HG03064 (cell line): Measurements from ENCODE around the gene UQCR11.

ENCODE experiments used
- ATAC-seq: cut with Tn5 transposase; IDR thresholded peaks from one replicate; pipeline ENCODE4 v1.9.1; 2021; ENCODE audit warnings: low read depth; ENCODE audit not compliant: unreplicated experiment

Gene UQCR11

DNA sequence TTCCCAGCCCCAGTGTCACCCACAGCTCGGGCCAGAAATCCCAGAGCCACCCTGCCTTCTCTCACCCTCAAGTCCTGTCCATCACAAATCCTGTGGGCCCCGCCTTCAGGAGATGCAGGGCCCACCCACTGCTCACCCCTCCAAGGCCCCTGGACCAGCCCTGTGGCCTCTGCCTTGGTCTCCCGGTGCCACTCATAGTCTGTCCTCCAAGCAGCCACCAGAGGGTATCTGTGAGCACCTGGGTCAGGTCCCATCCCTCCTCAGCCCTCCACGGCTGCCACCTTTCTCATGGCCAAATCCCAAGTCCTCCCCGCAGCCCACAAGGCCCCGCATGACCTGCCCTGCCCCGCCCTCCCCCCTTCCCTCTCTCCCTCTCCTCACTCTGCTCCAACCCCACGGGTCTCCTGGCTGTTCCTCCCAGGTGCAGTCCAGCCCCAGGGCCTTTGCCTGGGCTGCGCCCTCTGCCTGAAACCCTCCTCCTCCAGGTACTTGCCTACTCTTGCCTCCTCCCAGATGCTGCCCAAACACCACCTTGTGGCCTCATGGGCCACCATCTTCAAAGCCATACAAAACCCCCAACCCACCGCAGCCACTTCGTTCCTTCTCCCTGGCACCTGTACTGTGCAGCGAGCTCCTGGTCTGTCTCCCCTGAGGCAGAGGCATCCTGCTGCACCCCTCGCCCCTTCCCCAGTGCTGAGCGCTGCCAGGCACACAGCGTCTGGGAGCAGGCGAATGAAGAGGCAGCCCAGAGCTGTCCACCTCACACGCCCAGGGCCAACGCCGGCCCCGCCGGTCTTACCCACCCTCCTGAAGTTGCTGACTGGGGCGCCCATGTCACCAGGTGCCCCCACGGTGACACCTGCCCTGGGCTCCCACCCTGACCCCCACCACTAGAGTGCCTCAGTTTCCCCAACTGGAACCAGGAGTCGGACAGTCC, 13.2 kb upstream of the UQCR11 start:
- no peak for ATAC-seq

DNA sequence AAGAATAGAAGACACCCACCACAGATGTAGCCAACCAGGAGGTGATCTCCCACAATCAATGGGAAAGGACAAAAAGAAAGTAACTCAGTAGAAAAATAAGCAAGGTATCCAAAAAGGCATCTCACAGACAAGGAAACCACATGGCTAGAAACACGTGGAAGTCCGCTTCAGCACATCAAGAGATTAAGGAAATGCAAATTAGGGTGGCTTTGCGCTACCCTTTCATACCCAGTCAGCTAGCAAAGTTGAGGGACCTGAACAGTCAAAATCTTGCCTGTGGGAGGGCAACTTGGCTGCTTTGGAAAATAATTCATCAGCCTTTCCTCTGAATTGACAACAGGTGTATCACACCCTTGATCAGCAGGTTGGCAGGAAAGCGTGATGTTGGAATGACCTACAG, 11.6 kb upstream of the UQCR11 start:
- ATAC-seq, result no peak

DNA sequence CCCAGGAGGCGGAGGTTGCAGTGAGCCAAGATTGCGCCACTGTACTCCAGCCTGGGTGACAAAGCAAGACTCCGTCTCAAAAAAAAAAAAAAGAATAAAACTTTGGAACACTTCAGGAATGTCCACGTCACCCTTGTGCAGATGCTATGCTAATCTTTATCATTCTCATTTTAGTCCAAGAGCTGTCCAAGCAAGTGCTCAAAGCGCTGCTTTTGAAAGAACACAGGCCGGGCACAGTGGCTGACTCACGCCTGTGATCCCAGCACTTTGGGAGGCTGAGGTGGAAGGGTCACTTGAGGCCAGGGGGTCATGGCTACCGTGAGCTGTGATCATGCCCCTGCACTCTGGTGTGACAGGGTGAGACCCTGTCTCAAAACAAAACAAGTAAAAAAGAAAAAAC, 11.1 kb upstream of the UQCR11 start:
- no peak for ATAC-seq

DNA sequence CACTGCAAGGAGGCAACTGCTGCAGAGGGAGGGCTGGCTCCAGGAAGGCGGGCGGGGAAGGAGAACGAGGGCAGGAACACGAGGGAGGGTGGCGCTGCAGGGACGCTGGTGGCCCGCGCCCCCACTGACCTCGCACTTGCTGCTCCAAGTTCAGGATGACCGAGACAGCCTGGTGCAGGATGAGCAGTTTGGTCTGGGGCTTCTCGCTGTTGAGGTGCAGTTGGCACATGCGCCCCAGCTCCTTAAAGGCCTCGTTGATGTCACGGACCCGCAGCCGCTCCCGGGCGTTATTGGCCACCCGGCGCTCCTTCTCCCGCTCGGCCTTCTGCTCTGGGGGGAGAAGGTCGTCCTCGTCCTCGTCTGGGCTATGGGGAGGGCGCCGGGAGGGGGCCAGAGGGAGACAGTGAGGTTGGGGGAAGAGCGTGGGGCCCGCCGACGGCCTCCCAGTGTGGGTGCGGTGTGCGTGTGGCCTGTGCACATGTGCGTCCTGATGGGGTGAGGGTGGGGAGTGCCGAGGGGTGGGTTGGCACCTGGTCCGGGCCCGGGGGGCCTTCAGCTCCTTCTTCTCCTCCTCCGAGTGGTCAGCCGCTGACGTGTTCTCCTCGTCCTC, 10.0 kb upstream of the UQCR11 start:
- ATAC-seq, result no peak

DNA sequence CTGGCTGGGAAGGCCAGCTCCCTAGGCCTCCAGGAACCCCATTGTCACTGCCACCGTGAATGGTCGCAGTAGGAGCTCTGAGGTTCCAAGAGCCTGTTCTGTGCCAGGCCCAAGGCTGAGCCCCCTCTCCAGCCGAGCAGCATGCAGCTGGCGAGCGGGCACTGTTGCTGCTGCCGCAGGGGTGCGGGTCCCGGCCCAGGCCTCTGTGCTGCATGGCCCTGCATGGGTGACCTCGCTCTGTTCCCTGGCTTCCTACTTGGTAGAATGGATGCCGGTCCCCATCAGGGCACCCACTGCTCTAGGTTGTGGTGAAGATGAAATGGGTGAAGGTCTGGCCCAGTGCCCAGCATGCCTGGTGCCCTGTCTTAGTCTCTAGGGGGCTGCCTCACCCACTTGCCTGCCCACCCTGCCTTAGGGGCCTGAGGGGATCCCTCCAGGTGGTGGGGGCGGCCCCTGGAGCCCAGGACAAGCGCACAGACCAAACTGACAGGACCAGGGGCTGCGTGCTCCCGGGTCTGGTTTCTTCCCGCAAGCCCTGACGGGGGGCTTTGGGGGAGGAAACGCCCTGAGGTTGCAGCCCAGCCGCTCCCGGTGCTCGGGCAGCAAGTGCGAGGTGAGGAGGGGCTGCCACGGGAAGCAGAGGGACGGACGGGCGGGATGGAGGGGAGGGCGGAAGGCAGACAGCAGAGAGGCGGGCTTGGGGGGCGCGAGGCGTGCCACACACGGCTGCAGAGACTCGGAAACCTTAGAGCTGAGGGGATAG, 8.7 kb upstream of the UQCR11 start:
- ATAC-seq, result no peak

DNA sequence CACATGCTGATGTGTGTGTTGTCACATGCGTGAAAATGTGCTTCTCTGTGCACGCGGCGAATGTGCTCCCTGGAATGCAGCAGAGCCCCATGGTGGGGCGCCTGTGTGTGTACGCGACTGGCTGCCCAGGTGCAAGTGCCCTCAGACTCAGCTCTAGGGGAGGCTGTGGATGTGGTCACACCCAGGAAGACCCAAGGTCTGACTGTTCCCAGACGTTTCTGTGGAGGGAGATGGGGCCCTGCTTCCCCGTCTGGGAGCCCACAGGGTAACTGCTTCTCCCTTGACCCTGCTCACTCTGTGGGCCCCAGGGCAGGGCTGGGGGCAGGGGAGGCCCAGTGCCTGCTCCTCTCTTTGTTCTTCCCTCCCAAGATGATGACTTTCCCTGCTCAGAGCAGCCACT, 7.9 kb upstream of the UQCR11 start:
- no peak for ATAC-seq

DNA sequence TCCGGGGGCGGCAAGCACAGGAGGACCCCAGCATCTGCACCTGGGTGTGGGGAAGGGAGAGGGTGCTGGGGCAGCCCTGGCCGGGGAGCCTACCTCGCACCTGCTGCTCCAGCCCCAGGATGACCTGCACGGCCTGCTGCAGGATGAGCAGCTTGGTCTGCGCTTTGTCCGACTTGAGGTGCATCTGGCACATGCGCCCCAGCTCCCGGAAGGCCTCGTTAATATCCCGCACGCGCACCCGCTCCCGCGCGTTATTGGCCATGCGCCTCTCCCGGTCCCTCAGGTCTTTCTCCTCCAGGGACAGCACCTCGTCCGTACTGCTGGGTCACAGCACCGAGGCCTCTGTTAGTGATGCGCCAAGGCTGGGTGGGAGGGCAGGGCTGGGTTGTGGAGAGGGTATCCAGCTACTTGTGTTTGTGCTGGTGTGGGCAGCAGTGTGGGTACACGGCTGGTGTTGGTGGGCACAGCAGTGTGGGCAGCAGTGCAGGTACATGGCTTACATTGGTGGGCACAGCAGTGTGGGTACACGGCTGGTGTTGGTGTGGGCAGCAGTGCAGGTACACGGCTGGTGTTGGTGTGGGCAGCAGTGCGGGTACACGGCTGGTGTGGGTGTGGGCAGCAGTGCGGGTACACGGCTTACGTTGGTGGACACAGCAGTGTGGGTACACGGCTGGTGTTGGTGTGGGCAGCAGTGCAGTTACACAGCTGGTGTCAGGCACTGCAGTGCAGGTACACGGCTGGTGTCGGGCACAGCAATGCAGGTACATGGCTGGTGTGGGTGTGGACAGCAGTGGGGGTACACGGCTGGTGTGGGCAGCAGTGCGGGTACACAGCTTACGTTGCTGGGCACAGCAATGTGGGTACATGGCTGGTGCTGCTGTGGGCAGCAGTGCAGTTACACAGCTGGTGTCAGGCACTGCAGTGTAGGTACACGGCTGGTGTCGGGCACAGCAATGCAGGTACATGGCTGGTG, 7.1 kb upstream of the UQCR11 start:
- no peak for ATAC-seq

DNA sequence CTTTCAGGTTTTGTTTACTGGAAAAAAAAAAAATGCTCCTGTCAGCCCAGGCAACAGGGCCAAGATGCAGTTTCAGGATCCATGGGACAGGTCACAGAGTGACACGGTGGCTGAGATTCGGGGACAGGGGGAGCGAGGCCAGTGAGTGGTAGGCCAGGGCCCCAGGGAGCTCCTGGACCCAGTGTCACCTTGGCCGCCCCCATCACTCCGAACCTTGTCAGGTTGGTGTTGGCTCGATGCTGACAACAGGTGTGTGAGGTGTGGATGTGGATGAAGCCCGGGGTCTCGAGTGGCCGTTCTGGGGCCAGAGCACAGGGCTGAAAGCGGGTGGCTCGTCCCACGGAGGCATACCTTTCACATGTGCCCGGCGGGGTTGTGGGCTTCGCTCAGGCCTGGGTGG, 6.1 kb upstream of the UQCR11 start:
- ATAC-seq, result no peak

DNA sequence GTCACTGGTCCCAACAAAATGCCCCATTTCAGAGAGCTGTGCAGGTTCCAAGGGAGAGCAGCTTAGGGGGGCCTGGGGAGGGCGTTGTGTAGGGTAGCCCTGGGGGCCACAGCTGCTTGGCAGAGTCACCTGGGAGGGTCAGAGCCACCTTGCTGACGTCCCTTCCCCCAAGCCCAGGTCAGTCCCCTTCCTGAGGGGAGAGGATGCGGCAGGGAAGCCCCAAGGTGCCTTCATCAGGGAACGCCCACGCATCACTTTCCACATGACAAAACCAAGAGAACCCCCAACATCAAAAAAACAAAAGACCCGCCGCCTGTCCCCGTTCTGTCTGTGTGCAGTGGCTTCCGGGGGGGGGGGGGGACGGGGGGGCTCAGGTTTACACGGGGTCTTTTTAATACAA, 5.3 kb upstream of the UQCR11 start:
- ATAC-seq, result no peak

DNA sequence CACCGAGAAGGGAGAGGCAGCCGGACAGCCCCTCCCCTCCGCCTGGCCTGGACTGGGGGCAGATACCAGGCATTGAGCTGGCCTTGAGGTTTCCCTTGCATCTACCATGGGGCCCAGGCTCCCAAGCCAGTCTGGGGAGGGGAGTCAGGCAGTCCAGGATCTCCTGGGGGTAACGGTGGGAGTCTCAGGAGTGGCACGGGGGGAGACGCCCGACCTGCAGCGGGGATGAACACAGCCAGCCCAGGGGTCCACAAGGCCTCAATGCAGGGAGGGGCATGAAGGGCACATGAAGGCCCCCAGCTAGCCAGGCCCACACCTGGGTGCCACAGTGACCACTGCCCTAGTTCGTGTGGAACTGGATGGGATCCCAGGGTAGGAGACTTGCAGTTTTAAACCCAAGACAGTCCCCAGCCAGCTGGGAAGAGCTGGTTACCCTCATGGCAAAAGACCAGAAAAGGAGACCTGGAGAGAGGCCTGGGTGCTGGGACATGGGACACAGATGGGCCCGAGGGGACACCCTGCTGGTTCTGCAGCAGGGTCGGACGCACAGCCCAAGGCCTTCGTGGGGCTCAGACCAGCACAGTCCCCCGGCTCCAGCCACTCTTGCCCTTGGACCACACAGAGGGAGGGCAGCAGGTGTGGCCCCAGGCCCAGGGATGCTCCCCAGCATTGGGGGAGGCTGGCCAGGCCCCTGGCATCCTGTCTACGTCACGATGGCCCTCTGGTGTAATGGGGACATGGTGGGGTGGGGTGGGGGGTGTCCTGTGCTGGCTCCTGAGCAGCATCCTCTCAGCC, 4.6 kb upstream of the UQCR11 start:
- no peak for ATAC-seq

DNA sequence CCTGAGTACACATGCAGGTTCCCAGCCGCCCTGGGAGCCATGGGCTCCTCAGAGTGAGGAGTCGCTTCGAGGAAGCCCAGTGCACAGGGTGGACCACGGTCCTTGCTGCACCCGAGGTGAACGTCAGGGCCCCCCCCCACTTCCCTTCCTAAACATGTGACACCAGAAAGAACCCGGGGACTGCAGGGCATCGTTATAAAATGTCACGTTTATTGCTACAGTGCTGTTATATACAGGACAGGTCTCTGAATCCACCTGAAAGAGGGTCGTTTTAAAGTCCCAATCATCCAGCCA, 3.8 kb upstream of the UQCR11 start:
- ATAC-seq, result no peak

DNA sequence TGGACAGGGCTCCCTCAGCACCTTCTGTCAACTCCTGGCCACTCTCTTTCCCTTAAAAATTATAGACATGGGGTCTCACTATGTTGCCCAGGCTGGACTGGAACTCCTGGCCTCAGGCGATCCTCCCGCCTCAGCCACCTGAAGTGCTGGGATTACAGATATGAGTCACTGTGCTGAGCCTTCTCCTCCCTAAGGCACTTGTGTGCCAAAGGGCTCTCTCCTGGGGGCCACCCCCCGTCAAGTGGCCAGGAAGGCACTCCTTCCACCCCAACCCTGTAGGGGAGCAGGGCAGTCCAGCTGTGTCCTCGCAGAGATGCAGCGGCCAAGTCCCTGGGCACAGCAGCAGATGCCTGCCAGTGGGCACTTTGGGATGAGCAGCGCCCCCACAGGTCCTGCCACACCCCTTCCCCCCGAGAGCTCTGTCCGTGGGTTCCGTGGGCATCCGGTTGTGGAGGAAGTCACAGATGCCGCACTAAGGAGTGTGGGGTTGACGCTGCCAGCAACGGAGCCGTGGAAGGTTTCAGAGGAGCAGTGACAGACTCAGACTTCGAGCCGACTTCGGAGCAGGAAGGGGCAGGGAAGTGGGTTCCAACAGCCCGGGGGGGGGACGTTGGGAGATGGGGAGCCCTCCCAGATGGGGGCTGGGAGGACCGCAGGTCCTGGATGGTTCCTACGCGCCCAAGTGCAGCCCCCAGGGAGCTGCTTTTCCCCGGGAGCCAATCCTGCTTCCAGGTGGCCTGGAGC, 3.3 kb upstream of the UQCR11 start:
- ATAC-seq, result no peak

DNA sequence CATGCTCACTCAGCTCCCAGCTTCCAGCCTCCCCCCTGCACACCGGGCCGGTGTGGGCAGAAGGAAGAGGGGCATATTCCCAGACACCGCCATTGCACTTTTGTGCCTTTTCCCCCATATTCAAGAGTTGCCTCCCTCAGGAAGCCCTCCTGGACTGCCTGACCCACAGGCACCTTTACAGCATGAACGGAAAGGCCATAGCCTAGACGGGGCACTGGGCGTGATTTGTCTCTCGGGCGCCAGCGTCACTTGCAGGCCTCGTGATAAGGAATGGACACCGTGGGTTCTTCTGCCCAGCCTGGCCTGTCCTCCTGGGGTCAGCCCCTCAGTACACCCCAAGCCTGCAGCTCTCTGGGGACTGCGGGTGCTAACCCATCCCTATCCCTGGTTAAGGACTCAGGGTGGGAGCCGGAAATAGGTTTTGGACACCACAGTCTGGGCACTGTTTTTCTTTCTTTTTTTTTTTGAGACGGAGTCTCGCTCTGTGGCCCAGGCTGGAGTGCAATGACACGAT, 933 bp upstream of the UQCR11 start:
- no peak for ATAC-seq

DNA sequence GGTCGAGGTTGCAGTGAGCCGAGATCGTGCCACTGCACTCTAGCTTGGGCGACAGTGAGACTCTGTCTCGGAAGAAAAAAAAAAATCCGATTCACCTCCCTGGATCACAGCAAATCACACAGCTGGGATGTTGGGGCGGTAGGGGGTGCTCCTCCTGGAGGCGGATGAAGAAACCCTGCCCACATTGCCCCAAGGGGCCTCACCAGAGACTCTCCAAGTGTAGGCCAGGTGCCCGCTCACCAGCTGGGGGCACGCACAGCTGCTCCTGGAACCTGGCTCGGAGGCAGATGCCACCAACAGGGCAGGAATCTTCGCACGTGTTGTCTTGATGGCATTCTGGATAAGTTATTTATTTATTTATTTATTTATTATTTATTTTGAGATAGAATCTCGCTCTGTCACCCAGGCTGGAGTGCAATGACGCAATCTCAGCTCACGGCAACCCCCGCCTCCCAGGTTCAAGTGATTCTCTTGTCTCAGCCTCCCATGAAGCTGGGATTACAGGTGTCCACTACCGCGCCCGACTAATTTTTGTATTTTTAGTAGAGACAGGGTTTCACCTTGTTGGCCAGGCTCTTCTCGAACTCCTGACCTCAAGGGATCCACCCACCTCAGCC, 3.1 kb downstream of the UQCR11 start:
- ATAC-seq, result no peak

DNA sequence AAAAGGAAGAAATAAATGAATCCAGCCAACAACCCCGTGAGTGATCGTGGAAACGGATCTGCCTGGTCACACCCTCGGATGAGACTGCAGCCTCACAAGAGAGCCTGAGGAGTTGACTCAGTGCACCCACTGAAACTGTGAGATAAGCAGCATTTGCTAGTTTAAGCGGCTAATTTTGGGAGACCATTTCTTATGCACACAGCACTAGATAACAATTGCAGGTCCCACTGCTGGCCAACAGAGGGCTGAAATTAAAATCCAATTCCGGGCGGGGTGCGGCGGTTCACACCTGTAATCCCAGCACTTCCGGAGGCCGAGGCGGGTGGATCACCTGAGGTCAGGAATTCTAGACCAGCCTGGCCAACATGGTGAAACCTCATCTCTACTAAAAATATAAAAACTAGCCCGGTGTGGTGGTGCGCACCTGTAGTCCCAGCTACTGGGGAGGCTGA, 3.6 kb downstream of the UQCR11 start:
- ATAC-seq, result no peak

DNA sequence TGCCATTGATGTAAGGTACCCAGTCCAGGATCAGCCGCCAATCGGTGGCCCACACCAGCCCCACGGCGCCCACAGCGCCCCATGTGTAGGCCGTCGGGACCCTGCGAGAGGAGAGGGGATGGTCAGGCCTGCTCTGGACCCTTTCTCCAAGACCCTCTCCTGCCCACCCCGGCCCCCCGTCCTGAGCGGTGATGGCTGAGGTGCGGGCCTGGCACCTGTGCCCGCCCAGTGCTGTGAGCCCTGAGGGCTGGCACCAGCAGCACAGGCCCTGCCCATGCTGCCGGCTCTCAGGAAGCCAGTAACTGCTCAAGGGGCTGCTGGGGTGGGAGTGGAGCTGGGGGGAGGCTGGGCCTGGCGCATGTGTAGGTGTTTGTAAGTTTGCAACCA, 5.8 kb downstream of the UQCR11 start:
- ATAC-seq, result no peak

DNA sequence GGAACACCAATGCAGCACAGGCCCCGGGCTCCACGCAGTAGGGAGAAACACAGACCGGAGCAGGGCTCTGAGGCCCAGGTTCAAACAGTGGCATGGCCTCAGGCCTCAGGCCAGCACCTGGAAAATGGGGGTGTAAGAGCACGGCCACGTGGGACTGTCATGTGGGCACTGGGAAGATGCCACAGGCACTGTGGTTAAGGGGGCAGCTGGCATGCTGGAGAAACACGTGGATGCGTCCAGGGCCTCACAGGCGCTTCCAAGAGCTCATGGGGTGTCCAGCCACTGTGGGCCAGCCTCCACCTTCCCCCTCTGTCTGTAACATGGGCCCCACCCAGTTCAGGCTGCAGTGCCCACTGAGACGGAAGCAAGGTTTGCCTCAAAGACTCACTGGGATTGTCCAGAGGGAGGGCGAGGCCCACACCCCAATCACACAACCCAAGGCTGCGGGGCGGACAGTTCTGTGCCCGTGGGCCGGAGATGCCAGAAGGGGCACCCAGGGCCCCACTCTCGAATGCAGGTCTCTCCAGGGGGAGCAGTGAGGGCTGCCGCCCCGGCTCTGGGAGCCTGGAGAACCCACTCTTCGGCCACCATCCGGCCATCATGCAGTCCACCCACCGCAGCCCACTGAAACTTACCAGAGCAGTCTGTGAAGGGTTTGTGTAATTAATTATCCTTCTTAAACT, 6.3 kb downstream of the UQCR11 start:
- no peak for ATAC-seq

DNA sequence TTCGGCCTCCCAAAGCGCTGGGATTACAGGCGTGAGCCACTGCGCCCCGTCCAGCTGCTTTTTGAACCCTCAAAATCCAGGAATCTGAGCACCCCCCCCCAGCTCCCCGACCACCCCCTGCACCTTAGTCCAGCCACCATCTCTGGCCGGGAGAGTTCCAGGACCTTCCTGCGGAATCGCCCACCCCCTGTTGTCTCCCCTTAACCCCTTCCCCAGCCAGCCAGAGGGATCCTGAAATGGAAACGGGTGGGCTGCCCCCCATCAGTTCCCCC, 11.8 kb downstream of the UQCR11 start:
- no peak for ATAC-seq
